ENCODE measurements around the gene SULT1C3.
"Not testable (repeated sequence)": the region's sequence is repeated elsewhere in the genome, so short reads cannot be mapped to it uniquely, and the experiment has no call there.

SULT1C3 gene

DNA sequence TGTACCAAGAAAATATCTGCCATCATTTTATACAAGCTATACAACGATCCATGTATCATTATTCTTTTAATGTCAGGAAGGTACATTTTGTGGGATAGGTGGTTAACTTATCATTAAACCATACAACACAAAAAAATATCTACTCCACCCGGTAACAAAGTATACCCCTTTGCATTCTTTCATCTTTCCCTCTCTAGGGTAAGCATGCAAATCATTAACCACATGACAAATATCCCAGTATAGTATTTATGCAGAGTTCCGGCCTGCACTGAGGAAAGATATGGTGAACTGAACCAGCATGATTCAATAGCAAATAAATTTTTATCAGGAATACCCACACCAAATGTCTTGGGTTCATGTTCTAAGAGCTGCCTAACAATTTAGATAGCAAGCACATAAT, 26.4 kb downstream of the SULT1C3 start:
- no peak overlapping the region for H3K4me3 Mint-ChIP-seq
- H3K4me1 Mint-ChIP-seq (ENCODE audit: low read depth): no peaks in the 10 kb centered on the region
- no peaks in the 10 kb centered on the region for H3K9me3 Mint-ChIP-seq
- no peaks in the 10 kb centered on the region for H3K36me3 Mint-ChIP-seq (ENCODE audit: low read depth)
- H3K27ac Mint-ChIP-seq: no peak overlapping the region
- no peaks in the 10 kb centered on the region for H3K27me3 Mint-ChIP-seq (ENCODE audit: low read depth)
- DNase-seq (ENCODE audit: low spot score): no peak

DNA sequence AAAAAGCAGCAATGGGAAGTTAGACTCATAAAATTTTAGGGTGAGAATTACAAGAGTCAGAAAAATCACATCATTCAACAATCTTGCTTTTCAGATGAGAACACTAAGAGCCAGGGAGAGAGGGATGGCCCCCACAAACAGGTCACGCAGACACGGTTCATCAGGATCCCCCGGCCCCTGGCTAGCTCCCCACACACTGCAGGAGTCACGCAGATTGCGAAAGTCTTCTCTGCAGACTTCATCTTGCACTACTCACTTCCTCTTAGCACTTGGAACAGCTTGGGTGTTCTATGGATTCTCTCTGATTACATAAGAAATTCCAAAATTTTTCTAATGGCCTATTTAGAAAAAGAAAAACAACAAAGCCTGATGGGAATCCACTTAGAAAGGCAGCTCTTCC, 27.3 kb downstream of the SULT1C3 start:
- Mint-ChIP-seq H3K9me3 (no peaks in the 10 kb centered on the region), H3K36me3 (ENCODE audit: low read depth) (no peaks in the 10 kb centered on the region), H3K4me1 (ENCODE audit: low read depth) (no peaks in the 10 kb centered on the region), H3K27ac (no peak overlapping the region), H3K4me3 (no peak overlapping the region), H3K27me3 (ENCODE audit: low read depth) (no peaks in the 10 kb centered on the region)
- no peak for DNase-seq (ENCODE audit: low spot score)

DNA sequence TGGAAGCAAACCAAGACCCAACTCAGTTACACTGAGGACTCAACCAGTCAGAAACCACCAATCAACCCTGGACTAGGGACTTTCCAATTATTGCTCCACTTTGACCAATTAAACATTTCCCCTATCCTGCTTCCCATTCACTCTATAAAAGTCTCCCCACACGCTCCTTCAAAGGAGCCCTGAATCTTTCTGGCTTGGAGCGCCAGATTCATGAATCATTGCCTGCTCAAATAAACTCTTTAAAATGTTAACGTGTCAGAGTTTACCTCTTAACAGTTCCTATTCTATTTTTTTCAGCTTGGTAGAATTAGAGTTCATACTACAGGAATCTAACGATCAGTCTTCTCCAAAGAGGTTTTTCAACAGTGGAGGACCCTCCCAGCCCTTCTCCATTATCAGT, 28.2 kb downstream of the SULT1C3 start:
- H3K4me3 Mint-ChIP-seq: no peak overlapping the region
- no peaks in the 10 kb centered on the region for H3K4me1 Mint-ChIP-seq (ENCODE audit: low read depth)
- H3K9me3 Mint-ChIP-seq: no peaks in the 10 kb centered on the region
- no peak for DNase-seq (ENCODE audit: low spot score)
- no peaks in the 10 kb centered on the region for H3K27me3 Mint-ChIP-seq (ENCODE audit: low read depth)
- no peak overlapping the region for H3K27ac Mint-ChIP-seq
- no peaks in the 10 kb centered on the region for H3K36me3 Mint-ChIP-seq (ENCODE audit: low read depth)

GRCh38 chr2:108270346-108270745, 30.6 kb downstream of the SULT1C3 start:
- H3K27me3 Mint-ChIP-seq (ENCODE audit: low read depth): no peaks in the 10 kb centered on the region
- no peaks in the 10 kb centered on the region for H3K9me3 Mint-ChIP-seq
- H3K36me3 Mint-ChIP-seq (ENCODE audit: low read depth): no peaks in the 10 kb centered on the region

GRCh38 chr2:108270768-108271506, 31.2 kb downstream of the SULT1C3 start:
- no peak for DNase-seq (ENCODE audit: low spot score)
- H3K27me3 Mint-ChIP-seq (ENCODE audit: low read depth): no peaks in the 10 kb centered on the region
- H3K36me3 Mint-ChIP-seq (ENCODE audit: low read depth): no peaks in the 10 kb centered on the region
- no peaks in the 10 kb centered on the region for H3K4me1 Mint-ChIP-seq (ENCODE audit: low read depth)
- no peak overlapping the region for H3K27ac Mint-ChIP-seq
- no peak overlapping the region for H3K4me3 Mint-ChIP-seq
- H3K9me3 Mint-ChIP-seq: no peaks in the 10 kb centered on the region

More at GRCh38 chr2:108270346-108270745, 30.6 kb downstream of the SULT1C3 start:
- H3K4me3 Mint-ChIP-seq: no peak overlapping the region
- no peak for DNase-seq (ENCODE audit: low spot score)
- no peak overlapping the region for H3K27ac Mint-ChIP-seq
- no peaks in the 10 kb centered on the region for H3K4me1 Mint-ChIP-seq (ENCODE audit: low read depth)

DNA sequence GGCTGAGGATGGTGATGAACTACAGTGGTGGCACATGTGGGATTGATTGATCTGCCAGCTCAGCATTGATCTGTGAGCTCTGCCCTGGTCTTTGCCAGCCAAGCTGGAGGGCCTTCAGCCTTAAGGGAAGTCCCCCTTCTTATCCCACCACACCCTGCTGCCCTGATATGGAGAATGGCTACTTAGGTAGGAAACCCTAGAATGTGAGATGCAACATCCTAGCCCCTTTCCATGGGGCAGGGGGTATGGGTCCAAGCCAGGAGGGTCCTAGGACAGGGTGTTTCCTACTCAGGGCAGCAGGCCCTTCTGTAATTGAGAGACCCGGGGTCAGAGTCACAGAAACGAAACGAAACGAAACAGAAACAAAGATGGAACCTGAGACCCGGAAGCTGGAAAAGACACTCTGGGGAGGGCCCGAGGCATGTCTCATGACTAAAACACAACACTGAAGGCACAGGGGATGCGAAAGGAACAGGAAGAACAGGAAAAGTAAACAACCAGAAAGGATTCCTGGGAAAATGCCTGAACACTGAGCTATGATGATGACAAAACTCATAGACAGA, 32.0 kb downstream of the SULT1C3 start:
- no peak for DNase-seq (ENCODE audit: low spot score)
- Mint-ChIP-seq H3K4me3 (no peak overlapping the region), H3K27me3 (ENCODE audit: low read depth) (no peaks in the 10 kb centered on the region), H3K36me3 (ENCODE audit: low read depth) (no peaks in the 10 kb centered on the region), H3K27ac (no peak overlapping the region), H3K4me1 (ENCODE audit: low read depth) (no peaks in the 10 kb centered on the region), H3K9me3 (no peaks in the 10 kb centered on the region)

DNA sequence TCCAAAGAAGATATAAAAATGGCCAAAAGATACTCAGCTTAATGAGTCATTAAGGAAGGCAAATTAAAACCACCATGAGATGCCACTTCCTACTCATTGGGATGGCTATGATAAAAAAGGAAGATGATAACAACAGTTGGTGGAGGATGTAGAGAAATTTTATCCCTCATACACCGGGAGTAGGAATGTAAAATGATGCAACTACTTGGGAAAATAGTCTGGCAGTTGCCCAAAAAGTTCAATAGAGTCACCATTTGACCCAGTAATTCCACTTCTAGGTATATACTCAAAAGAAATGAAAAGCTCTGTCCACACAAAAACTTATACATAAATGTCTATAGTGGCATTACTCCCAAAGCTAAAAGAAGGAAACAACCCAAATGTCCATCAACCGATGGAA, 38.9 kb downstream of the SULT1C3 start:
- no peak overlapping the region for H3K27ac Mint-ChIP-seq
- no peaks in the 10 kb centered on the region for H3K36me3 Mint-ChIP-seq (ENCODE audit: low read depth)
- no peaks in the 10 kb centered on the region for H3K27me3 Mint-ChIP-seq (ENCODE audit: low read depth)
- H3K4me3 Mint-ChIP-seq: no peak overlapping the region
- no peak for DNase-seq (ENCODE audit: low spot score)
- H3K9me3 Mint-ChIP-seq: no peaks in the 10 kb centered on the region
- no peaks in the 10 kb centered on the region for H3K4me1 Mint-ChIP-seq (ENCODE audit: low read depth)

- Mint-ChIP-seq H3K27ac (no peak overlapping the region), H3K4me1 (ENCODE audit: low read depth) (no peaks in the 10 kb centered on the region), H3K9me3 (no peaks in the 10 kb centered on the region), H3K27me3 (ENCODE audit: low read depth) (no peaks in the 10 kb centered on the region), H3K4me3 (no peak overlapping the region), H3K36me3 (ENCODE audit: low read depth) (no peaks in the 10 kb centered on the region)
- DNase-seq (ENCODE audit: low spot score): no peak
Observed at GRCh38 chr2:108279468-108279867, 39.7 kb downstream of the SULT1C3 start.

DNA sequence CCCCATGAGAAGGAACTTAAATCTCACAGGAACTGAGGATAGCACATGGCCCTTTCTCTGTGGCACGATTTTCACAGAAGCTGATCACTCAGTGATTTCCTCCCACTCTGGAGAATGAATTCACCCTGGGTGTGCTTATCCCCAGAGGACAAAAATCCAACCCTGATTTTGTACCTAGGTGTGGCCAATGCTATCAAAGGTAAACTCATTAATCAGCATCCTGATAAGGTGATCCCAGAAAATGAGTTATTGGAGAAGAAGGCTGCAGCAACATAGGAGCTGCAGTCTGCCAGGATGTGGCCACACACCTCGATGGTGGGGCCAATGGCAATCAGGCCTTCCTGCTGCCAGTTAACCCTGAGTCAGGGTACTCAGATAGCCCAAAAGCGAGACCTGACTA, 40.7 kb downstream of the SULT1C3 start:
- H3K4me3 Mint-ChIP-seq: no peak overlapping the region
- H3K4me1 Mint-ChIP-seq (ENCODE audit: low read depth): no peaks in the 10 kb centered on the region
- H3K36me3 Mint-ChIP-seq (ENCODE audit: low read depth): no peaks in the 10 kb centered on the region
- no peak for DNase-seq (ENCODE audit: low spot score)
- peaks cover 7% of the 10 kb centered on the region for H3K9me3 Mint-ChIP-seq
- H3K27ac Mint-ChIP-seq: no peak overlapping the region
- H3K27me3 Mint-ChIP-seq (ENCODE audit: low read depth): no peaks in the 10 kb centered on the region

- H3K4me1 Mint-ChIP-seq (ENCODE audit: low read depth); H3K27ac Mint-ChIP-seq; H3K4me3 Mint-ChIP-seq; H3K36me3 Mint-ChIP-seq (ENCODE audit: low read depth); H3K27me3 Mint-ChIP-seq (ENCODE audit: low read depth); DNase-seq (ENCODE audit: low spot score); H3K9me3 Mint-ChIP-seq: not testable (repeated sequence)
Observed at GRCh38 chr2:108284566-108284965, 44.8 kb downstream of the SULT1C3 start.

DNA sequence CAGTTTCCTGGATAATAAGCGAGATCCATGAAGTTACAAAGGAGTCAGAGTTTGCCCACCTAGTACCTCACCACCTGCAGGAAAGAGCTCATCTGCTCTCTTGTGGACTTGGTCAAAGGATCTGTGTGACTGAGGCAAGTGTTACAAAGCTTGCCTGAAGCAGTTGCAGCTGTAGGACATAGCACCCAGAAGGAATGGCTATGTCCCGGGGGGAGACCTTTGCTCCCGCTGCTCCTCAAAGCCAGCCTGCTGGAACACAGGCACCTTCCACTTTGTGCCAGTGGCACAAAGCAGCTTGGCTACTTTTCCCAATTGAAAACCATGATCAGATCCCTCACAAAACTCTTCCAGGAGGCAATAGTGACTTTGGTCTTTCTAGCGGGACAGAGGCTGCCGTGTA, 45.8 kb downstream of the SULT1C3 start:
- Mint-ChIP-seq H3K27ac (no peak overlapping the region), H3K9me3 (peaks cover 7% of the 10 kb centered on the region), H3K4me1 (ENCODE audit: low read depth) (no peaks in the 10 kb centered on the region), H3K36me3 (ENCODE audit: low read depth) (no peaks in the 10 kb centered on the region), H3K27me3 (ENCODE audit: low read depth) (no peaks in the 10 kb centered on the region), H3K4me3 (no peak overlapping the region)
- no peak for DNase-seq (ENCODE audit: low spot score)

GRCh38 chr2:108287169-108287568, 47.4 kb downstream of the SULT1C3 start:
- no peaks in the 10 kb centered on the region for H3K36me3 Mint-ChIP-seq (ENCODE audit: low read depth)
- peaks cover 7% of the 10 kb centered on the region for H3K9me3 Mint-ChIP-seq
- H3K4me1 Mint-ChIP-seq (ENCODE audit: low read depth): no peaks in the 10 kb centered on the region
- DNase-seq (ENCODE audit: low spot score): no peak
- no peak overlapping the region for H3K4me3 Mint-ChIP-seq
- no peaks in the 10 kb centered on the region for H3K27me3 Mint-ChIP-seq (ENCODE audit: low read depth)
- H3K27ac Mint-ChIP-seq: no peak overlapping the region

DNA sequence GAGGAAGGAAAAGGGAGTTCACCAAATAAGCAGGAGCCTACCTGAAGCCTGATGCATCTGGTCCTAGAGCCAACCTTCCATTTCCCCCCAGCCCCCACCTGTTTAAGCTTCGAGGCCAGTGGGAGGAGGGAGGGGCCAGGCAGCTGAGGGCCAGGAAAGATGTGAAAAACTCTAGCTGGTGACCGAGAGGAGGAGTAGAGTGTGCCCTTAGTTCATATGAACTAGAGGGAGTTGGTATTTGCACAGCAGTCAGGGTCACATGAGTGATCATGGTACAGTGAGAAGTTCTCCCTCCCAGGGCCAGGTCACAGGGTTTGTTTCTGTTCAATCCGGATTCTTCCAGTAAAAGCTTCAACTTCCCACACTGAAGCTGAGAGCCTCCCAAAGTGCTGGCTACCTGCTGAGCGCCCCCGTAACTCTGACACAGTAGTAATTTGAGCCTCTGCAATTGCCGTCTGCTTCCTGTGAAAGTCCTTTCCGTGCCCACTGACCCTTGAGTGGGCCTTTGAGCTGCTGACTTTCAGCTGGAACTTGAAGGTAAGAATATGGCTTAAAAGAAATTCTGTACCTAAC, 48.9 kb downstream of the SULT1C3 start, which contains the start of gene SULT1C2:
SULT1C2 (plus strand) TSS at position 362 of the 573 bp plus-strand sequence. CDS start 4,773 bp downstream, outside the sequence.
- peaks cover 7% of the 10 kb centered on the region for H3K9me3 Mint-ChIP-seq
- H3K36me3 Mint-ChIP-seq (ENCODE audit: low read depth): no peaks in the 10 kb centered on the region
- H3K4me1 Mint-ChIP-seq (ENCODE audit: low read depth): no peaks in the 10 kb centered on the region
- no peak within 1 kb of the TSS for H3K27ac Mint-ChIP-seq
- no peak within 1 kb of the TSS for H3K4me3 Mint-ChIP-seq
- no peak for DNase-seq (ENCODE audit: low spot score)
- H3K27me3 Mint-ChIP-seq (ENCODE audit: low read depth): no peaks in the 10 kb centered on the region

DNA sequence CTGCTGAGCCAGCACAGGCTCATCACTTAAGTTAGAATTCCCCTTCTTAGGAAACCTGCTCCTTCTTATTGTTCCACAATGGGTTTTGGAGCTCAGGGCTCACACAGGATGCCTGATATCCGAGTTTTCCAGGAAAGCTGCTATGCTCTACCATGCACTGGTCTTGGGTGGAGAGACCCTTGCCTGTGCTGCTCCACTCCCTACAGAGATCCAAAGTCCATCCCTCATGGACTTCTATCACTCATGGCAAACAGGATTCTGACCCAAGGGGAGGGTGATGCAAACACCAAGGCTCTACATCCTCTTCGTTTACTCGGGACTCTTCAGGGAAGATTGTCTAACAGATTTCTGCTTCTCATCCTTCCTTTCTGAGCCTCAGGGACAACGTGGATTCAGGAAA, 54.1 kb downstream of the SULT1C3 start:
- Mint-ChIP-seq H3K9me3 (no peaks in the 10 kb centered on the region), H3K36me3 (ENCODE audit: low read depth) (no peaks in the 10 kb centered on the region), H3K4me3 (no peak overlapping the region), H3K27ac (no peak overlapping the region), H3K4me1 (ENCODE audit: low read depth) (no peaks in the 10 kb centered on the region), H3K27me3 (ENCODE audit: low read depth) (no peaks in the 10 kb centered on the region)
- DNase-seq (ENCODE audit: low spot score): no peak

Measured in T-helper 2 cell treated with Interferon-gamma antibody and Interleukin-4, amounts not matched to agents 5 μg/mL and 100 μg/mL, for 36 hours (primary cell).